Heart left ventricle (tissue), 16 donors: Measurements from ENCODE around the gene MRRF. TPM values are rescaled to one million over a fixed set of nuclear protein-coding genes. Genes with fewer than 3 reads are reported as not detected.
A peak's percentile ranks its signal among the peaks of the same experiment; 100 is the strongest.

Experiments used
- ATAC-seq, 4 donors: fragments of 200-7000 bp; cut with Tn5 transposase; one replicate each; pipeline ENCODE4 v1.9.1; 2020 to 2022; ENCODE audit warnings: moderate library complexity in 4 of 4, mild to moderate bottlenecking in 3 of 4, moderate number of reproducible peaks in 1 of 4
- DNase-seq, 5 donors: peaks; one replicate each; pipeline ENCODE4 v3.0.0-alpha.2; 2020
- H3K27ac ChIP-seq, 12 donors: fragments of 200-600 bp; sonication (generic) in 4 of 12; one replicate each; pipeline versions ENCODE4 v1.5.0 to v1.8.0; 2016 to 2022; ENCODE audit warnings: mild to moderate bottlenecking in 2 of 12
- H3K27me3 ChIP-seq, 9 donors: fragments of 200-600 bp; sonication (generic) in 2 of 9; one replicate each; pipeline versions ENCODE4 v1.5.1 to v1.8.0; 2016 to 2022; ENCODE audit warnings: mild to moderate bottlenecking in 3 of 9
- H3K36me3 ChIP-seq, 9 donors: fragments of 200-600 bp; sonication (generic) in 2 of 9; one replicate each; pipeline versions ENCODE4 v1.5.0 to v1.8.0; 2018 to 2022; ENCODE audit warnings: mild to moderate bottlenecking in 2 of 9
- H3K4me1 ChIP-seq, 12 donors: fragments of 200-600 bp; sonication (generic) in 4 of 12; one replicate each; pipeline versions ENCODE4 v1.5.0 to v1.8.0; 2016 to 2022; ENCODE audit warnings: mild to moderate bottlenecking in 3 of 12
- H3K4me3 ChIP-seq, 12 donors: fragments of 200-600 bp; sonication (generic) in 4 of 12; one replicate each; pipeline versions ENCODE4 v1.5.0 to v1.8.0; 2017 to 2022; ENCODE audit warnings: mild to moderate bottlenecking in 9 of 12, moderate library complexity in 4 of 12
- H3K9me3 ChIP-seq, 12 donors: fragments of 200-600 bp; sonication (generic) in 4 of 12; one replicate each; pipeline versions ENCODE4 v1.5.0 to v1.8.0; 2016 to 2022; ENCODE audit warnings: mild to moderate bottlenecking in 1 of 12
- CTCF ChIP-seq, 12 donors: fragments of 200-600 bp; sonication (generic) in 4 of 12; IDR thresholded peaks; one replicate each; pipeline versions ENCODE4 v1.5.0 to v1.8.0; 2018 to 2022; ENCODE audit warnings: antibody characterized with exemption in 12 of 12, mild to moderate bottlenecking in 5 of 12
- POLR2A ChIP-seq, 2 donors: fragments of 450-650 bp; IDR thresholded peaks; one replicate each; pipeline ENCODE4 v1.6.1; 2017; ENCODE audit warnings: antibody characterized with exemption in 2 of 2, mild to moderate bottlenecking in 2 of 2, moderate library complexity in 2 of 2
- WGBS, 4 donors: extraction: QIAGEN DNeasy Blood & Tissue Kit in 2 of 4; methylation state at CpG; one replicate each; pipeline versions ENCODE4 v1.1.5 to v1.1.7; 2013 to 2018; 5-methylcytosine and 5-hydroxymethylcytosine counted together
- intact Hi-C, 10 donors: fragments of 100-400 bp; cut with DNase I; formaldehyde crosslinking; loops; one replicate each; pipeline versions ENCODE4 v1.11.1 to v1.14.2; 2022
- polyA plus RNA-seq, 2 donors: library from polyadenylated mRNA; stranded (reverse); fragments of 200-250 nt; gene quantifications; one replicate each; pipeline ENCODE4 v1.2.3, GENCODE V29; 2013
- total RNA-seq, 9 donors: library from RNA; depleted of rRNA in 2 of 9; stranded (reverse); fragments of >200 nt in 2 of 9; fragmentation: NEBNext Ultra II Directional in 3 of 9; extraction: Animal tissue kit (Norgen Biotek cat#: 25700) in 3 of 9; gene quantifications; one replicate each; pipeline versions ENCODE4 v1.1.0 to v1.2.4, GENCODE V29; 2016 to 2023
- donor health status: ischemic (EF 13 %, LVEDD 7.1; RV severe dilation, severe dysfunction).
- donor health status: healthy with polysubstance abuse.
- donor health status: DM: no; HTN: yes; CAD: no.
- donor health status: DM: no; HTN: no; CAD: no.
- donor health status: ischemic (EF 25% LVEDD 6.9; RV normal size, moderate dysfunction).
- donor health status: ischemic (EF 25% LVEDD 5.7; RV mildly dilated, moderate dysfunction).
- donor health status: healthy.
- donor health status: DM: yes; HTN: yes; CAD: no.
- donor health status: ischemic (EF 35%, LVEDD 5.7; RV mildly dilated, moderate dysfunction).
- donor health status: nonischemic (EF 11% LVEDD 7.7; RV severe dilation, severe dysfunction).
- donor health status: DM: yes; HTN: yes; CAD: no.
- donor health status: PGD.
- donor health status: ischemic (EF 29% LVEDD 5.4; RV normal size, mild dysfunction).
- donor health status: nonischemic (EF 23%, LVEDD 6.1; RV moderate dilation, normal function).

The MRRF gene
- total and polyA plus RNA-seq, 11 donors = 27.0 to 48.1 (median 36.0) TPM

GRCh38 chr9:122232796-122233306 is 31.8 kb upstream of the MRRF start:
- intact Hi-C loops = no loop called here
- H3K9me3 ChIP-seq = no peaks in the 10 kb centered on the region
- ATAC-seq = no peak
- DNase-seq = no peak
- peaks cover 0 to 13% (median 7%) of the 10 kb centered on the region in 12 donors for H3K4me1 ChIP-seq
- peaks cover 7 to 47% (median 35%) of the 10 kb centered on the region in 9 donors for H3K27me3 ChIP-seq
- no peak overlapping the region for H3K27ac ChIP-seq
- no peak overlapping the region for H3K4me3 ChIP-seq
- no peaks in the 10 kb centered on the region for H3K36me3 ChIP-seq
- WGBS, 4 donors = 75 to 87% (median 82%) methylated on average over 6 of the region's 6 CpGs
- TF ChIP-seq CTCF (IDR thresholded peaks at IDR 0.05) (no peak), POLR2A (IDR thresholded peaks at IDR 0.05) (no peak)

GRCh38 chr9:122234022-122234748 is 30.5 kb upstream of the MRRF start:
- intact Hi-C loops = no loop called here
- Histone ChIP-seq H3K36me3 (peaks cover 0 to 13% (median 8%) of the 10 kb centered on the region in 9 donors), H3K4me1 (no peaks in the 10 kb centered on the region), H3K9me3 (no peaks in the 10 kb centered on the region), H3K27ac (no peak overlapping the region), H3K27me3 (peaks cover 0 to 37% (median 22%) of the 10 kb centered on the region in 9 donors), H3K4me3 (no peak overlapping the region)
- ATAC-seq (no peak), DNase-seq (no peak)
- TF ChIP-seq POLR2A (IDR thresholded peaks at IDR 0.05) = no peak
- no peak for TF ChIP-seq CTCF (IDR thresholded peaks at IDR 0.05)
- WGBS, 4 donors = 83 to 86% (median 86%) methylated on average over 7 of the region's 7 CpGs

GRCh38 chr9:122236681-122237080 is 28.0 kb upstream of the MRRF start:
- H3K27ac ChIP-seq = no peak overlapping the region
- intact Hi-C loops = no loop called here
- DNase-seq = no peak
- no peak overlapping the region for H3K4me3 ChIP-seq
- H3K9me3 ChIP-seq = no peaks in the 10 kb centered on the region
- TF ChIP-seq POLR2A (IDR thresholded peaks at IDR 0.05) (no peak), CTCF (IDR thresholded peaks at IDR 0.05) (no peak)
- peaks cover 0 to 38% (median 33%) of the 10 kb centered on the region in 9 donors for H3K36me3 ChIP-seq
- H3K4me1 ChIP-seq = peaks cover 0 to 8% (median 0%) of the 10 kb centered on the region in 12 donors
- WGBS, 4 donors = 83 to 88% (median 85%) methylated on average over 10 of the region's 10 CpGs
- ATAC-seq = no peak
- H3K27me3 ChIP-seq = peaks cover 0 to 12% (median 0%) of the 10 kb centered on the region in 9 donors

- WGBS, 4 donors = 55 to 64% (median 60%) methylated on average over 5 of the region's 5 CpGs
- Histone ChIP-seq H3K27ac (no peak overlapping the region), H3K27me3 (no peaks in the 10 kb centered on the region), H3K4me3 (no peak overlapping the region), H3K9me3 (no peaks in the 10 kb centered on the region), H3K36me3 (peaks cover 0 to 68% (median 64%) of the 10 kb centered on the region in 9 donors), H3K4me1 (peaks cover 0 to 8% (median 0%) of the 10 kb centered on the region in 12 donors)
- intact Hi-C loops = no loop called here
- ATAC-seq (peak; percentile 85 to 98 (median 94)), DNase-seq (peak in 2 of 5 donors; percentile 62 to 68)
- TF ChIP-seq POLR2A (IDR thresholded peaks at IDR 0.05) (no peak), CTCF (IDR thresholded peaks at IDR 0.05) (no peak)
These were observed 25.0 kb upstream of the MRRF start for GRCh38 chr9:122239722-122240121.
